SK-MEL-5 (cell line): ENCODE measurements around the gene DTNBP1. TPM values are rescaled to one million over a fixed set of nuclear protein-coding genes. Genes with fewer than 3 reads are reported as not detected.
"Not testable (repeated sequence)": the region's sequence is repeated elsewhere in the genome, so short reads cannot be mapped to it uniquely, and the experiment has no call there.

ENCODE experiments used
- DNase-seq: peaks from one replicate; pipeline ENCODE4 v3.0.0-alpha.2; 2016; ENCODE audit warnings: low read depth, low spot score
- in situ Hi-C: cut with HindIII; loops from 2 replicates; pipeline ENCODE4 v1.10.0; 2016; ENCODE audit warnings: low sequenced_read_pairs, high pct_unique_total_duplicates, low pct_unique_long_range_greater_than_20kb
- total RNA-seq: library from RNA; depleted of rRNA; stranded (reverse); fragments of >200 nt; shearing (Covaris generic); gene quantifications from 2 replicates; pipeline ENCODE4 v1.2.3, GENCODE V29; 2014

The DTNBP1 gene
- total RNA-seq, 1 experiment from 2014 or later, result 8.3 TPM

DNA sequence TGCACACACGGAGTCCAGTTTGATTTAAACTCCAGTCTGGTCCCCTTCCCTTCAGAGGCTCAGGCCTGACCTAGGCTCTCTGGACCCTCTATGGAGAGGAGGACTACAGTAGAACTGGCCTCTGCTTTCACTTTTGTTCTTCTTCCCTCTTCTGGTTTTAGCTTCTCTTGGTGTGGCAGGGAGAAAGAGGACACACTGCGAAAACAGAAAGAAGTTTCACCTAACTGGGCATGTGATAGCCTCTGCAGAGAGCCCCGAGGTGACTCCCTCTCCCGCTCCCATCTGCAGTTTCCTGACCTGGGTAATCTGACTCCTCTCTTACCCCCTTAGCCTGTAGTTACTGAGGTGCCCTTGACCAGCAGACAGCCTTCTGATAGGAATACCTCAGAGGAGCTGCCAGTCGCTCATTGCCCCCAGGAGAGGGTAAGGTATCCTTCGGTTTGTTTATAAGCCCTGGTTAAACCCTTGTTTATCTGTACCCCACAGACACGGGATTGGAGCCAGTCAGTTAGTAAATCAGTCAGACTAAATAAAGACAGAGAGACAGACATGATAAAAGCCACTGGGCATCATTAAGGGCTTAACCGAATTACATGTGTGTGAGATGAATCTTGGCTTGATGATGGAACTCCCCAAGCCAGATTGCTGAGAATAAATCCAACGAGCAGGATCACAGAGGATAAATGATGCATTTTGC lies 12.0 kb upstream of the DTNBP1 start:
- in situ Hi-C loops, result loop anchor here (25.0 kb wide), 1 partner anchor 512 kb away; no protein-coding TSS in a partner anchor
- no peak for DNase-seq

- in situ Hi-C loops, result no loop called here
- no peak for DNase-seq
Observed at GRCh38 chr6:15673666-15674065, 10.8 kb upstream of the DTNBP1 start.

DNA sequence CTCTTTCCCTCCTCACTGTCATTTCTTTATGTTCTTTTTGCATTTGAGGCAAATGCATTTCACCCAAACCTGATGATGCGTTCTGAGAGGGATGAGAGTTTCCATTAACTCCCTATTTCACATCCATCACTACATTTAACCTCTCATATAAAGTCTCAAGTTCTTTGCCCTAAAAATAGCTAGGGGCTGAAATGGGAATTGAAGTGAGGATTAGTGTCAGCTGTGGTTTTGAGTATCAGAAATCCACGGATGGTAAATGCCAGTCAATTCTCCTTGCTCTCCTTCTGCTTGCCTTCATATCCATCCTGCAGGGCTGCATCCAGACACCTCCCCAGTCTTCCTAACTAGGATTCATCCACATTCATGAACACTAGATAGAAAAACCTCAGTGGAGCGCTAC lies 10.0 kb upstream of the DTNBP1 start:
- in situ Hi-C loops, result no loop called here
- DNase-seq, result no peak

DNA sequence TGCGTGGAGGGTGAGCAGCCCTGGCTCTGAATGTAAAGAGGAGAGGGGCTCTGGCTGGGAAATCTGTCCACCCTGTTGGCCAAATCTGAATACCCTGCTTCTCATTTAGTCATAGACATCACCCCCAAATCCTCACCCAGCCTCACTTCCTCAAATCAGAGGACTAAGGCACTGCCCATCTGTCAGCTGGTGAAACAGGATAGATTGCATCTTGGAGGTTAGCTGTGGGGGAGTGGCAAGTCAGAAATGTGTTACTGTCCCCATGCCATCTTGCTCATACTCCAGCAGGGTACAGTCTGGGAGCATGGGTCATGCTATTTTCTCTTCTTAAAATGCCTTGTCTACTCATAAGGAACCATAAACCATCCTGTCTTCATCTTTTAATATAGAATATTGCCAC lies 9.5 kb upstream of the DTNBP1 start:
- DNase-seq, result no peak
- in situ Hi-C loops, result no loop called here

DNA sequence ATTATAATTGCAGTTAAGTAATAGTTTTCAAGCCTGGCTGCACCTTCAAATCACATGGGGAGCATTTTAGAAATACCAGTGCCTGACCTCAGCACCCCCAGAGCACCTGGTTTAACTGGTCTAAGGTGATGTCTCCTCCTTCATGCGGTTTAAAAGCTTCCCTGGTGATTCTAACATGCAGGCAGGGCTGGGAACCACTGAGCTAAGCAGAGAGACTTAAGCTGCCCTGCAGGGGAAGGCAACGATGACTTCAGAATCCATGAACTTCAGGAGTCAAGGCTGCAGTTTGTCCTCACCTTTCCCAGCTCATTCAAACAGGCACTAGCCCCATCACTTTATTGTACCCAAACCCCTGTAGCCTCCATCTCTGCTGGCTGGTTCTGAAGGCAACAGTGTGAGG lies 6.1 kb upstream of the DTNBP1 start:
- in situ Hi-C loops, result no loop called here

GRCh38 chr6:15666896-15667295 lies 4.1 kb upstream of the DTNBP1 start:
- DNase-seq, in situ Hi-C loops: not testable (repeated sequence)

More for the DNA sequence above, 6.1 kb upstream of the DTNBP1 start:
- DNase-seq, result no peak

DNA sequence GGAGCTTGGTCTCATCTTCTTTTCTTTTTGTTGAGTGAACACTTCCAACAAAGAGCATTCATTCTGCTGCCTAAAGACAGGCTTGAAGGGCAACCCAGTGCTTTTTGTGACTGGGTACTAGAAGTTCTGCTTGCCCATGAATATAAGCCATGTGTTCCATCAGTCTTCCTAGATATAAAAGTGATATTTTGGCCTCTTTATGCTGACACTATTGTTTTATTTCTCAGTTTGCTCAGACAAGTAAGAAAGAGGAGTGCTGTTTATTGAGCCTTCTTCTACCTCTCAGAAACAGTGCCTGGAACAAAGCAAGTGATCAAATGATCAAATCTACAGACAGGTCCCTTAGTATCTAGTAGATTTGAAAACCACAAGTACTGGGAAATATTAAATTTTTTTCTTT lies 2.4 kb upstream of the DTNBP1 start:
- in situ Hi-C loops, result no loop called here
- no peak for DNase-seq

- in situ Hi-C loops, result no loop called here
- no peak for DNase-seq
Observed at GRCh38 chr6:15663130-15663871, 473 bp upstream of the DTNBP1 start.

DNA sequence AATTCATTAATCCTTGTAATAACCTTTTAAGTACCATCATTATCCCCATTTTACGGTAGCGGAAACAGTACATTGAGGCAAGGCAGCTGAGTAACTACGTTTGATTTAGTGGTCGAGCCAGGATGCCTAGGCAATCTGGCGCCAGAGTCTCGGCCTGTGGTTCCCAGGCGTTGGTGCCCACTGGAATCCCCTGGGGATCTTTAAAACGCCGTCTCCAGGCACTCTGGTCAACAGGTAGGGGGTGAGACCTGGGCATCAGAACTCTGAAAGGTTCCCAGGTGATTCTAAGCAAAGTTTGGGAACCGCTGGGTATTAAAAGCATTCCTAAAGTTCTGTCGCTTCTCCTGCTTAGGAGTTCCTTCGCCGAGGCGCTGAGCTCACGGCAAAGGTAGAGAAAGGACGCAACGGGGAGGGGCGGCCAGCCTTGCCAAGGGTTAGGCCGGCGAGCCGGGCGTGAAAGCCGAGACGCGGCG lies 939 bp downstream of the DTNBP1 start:
- peak; percentile 20 for DNase-seq
- in situ Hi-C loops, result no loop called here

- in situ Hi-C loops, result no loop called here
- DNase-seq, result no peak
Observed at GRCh38 chr6:15659181-15659580, 3.6 kb downstream of the DTNBP1 start.

DNA sequence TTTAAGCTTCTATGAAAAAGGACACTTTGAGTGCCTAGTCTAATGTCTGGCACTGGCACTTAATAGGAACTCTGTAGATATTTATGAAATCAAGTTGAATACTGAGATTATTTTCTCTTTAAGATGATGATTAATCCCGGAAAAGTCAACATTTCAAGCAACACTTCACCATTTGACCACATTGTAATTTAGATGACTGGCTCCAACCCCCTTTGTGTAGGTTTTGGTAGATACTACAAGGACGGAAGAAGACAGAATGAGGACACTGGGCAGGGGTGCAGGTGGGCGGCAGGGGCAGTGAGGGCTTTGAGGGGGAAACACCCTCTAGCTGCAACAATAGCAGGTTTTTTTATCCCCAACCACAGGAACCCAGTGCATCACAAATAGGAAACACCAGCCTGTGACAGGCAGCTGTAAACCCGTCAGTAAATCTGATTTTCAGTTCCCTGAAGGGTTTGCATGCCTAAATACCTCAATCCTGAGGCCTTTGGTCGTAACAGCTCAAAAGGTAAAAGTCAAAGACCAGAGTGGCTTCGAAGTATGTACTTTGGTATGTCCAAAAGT lies 4.6 kb downstream of the DTNBP1 start:
- DNase-seq, result no peak
- in situ Hi-C loops, result no loop called here

GRCh38 chr6:15657290-15657689 lies 5.5 kb downstream of the DTNBP1 start:
- in situ Hi-C loops, result no loop called here
- DNase-seq, result no peak

DNA sequence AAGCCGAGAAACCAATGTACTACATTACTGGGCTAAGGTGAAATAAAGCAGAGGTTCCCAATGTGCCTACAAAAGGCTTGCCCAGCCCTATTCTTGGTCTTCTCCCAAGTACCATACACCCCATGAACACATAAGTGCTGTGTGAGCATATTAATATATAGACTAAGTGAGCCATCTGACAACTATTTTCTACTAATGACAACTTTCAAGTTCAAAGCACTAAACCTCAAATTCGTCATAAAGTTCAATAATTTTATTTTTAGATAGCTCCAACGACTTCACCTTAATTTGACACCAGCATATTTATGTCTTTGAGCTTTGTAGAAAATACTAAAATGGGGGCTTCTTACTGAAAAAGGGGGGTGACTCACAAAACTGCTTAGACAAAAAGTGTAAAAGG lies 6.7 kb downstream of the DTNBP1 start:
- in situ Hi-C loops, result no loop called here

DNA sequence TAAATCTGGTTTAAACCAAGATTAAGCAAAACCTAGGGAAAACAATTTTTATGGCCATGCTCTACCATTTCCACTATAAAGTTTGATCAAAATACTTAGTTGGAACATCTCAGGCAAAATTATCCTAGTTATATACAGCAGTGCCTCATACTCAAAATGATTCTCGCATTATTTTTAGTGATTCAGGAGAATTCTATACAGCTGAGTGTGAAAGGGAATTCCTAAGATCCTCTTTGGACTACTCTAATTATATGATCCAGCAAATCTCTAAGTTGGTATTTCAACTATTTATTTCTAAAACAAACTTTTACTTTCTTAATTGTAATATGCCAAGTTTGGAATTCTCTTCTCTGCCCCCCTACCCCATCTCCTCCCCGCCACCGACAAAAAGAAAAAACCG lies 8.6 kb downstream of the DTNBP1 start:
- in situ Hi-C loops, result no loop called here
- DNase-seq, result no peak

More for the DNA sequence above, 6.7 kb downstream of the DTNBP1 start:
- no peak for DNase-seq

DNA sequence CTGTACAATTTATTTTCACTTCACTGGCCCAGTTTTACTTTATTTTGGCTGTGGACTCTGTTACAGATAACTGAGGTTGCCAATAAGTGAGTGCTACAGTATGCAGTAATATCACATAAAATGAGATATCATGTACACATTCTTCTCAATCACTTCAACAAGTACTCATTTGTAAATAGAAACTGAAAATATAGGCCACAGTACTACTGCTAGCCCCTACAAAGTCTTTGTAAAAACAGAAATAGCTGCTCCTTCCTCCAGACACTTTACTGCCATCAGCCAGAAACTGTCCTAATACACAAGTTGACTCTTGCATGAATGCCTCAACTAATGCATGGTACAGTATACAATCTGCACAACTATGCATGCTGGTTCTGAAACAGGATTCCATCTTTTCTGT lies 9.2 kb downstream of the DTNBP1 start:
- in situ Hi-C loops, result no loop called here
- no peak for DNase-seq

- in situ Hi-C loops, DNase-seq: not testable (repeated sequence)
Observed at GRCh38 chr6:15650004-15650559, 12.7 kb downstream of the DTNBP1 start.

DNA sequence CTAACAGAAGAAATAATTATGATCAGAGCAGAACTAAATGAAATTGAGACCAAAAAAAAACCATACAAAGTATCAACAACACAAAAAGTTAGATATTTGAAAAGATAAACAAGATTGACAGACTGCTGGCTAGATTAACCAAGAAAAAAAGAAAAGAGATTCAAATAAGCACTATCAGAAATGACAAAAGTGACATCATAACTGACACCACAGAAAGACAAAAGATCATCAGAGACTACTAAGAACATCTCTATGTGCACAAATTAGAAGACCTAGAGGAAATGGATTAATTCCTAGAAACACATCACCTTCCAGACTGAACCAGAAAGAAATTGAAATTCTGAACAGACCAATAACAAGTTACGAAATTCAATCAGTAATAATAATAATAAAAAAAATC lies 17.9 kb downstream of the DTNBP1 start:
- DNase-seq, result no peak
- in situ Hi-C loops, result no loop called here

DNA sequence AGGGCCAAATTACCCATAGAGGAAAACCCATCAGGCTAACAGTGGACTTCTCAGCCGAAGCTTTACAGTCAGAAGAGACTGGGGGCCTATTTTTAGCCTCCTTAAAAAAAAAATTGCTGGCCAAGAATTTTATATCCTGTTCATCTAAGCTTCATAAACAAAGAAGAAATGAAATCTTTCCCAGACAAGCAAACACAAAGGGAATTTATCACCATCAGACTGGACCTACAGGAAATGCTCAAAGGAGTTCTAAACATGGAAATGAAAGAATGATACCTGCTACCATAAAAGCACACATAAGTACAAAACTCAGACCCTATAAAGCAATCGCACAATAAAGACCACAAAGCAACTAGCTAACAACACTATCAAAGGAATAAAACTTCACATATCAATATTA lies 19.3 kb downstream of the DTNBP1 start:
- no peak for DNase-seq
- in situ Hi-C loops, result no loop called here
